Measurements from ENCODE around the gene THRB.

The THRB gene

DNA sequence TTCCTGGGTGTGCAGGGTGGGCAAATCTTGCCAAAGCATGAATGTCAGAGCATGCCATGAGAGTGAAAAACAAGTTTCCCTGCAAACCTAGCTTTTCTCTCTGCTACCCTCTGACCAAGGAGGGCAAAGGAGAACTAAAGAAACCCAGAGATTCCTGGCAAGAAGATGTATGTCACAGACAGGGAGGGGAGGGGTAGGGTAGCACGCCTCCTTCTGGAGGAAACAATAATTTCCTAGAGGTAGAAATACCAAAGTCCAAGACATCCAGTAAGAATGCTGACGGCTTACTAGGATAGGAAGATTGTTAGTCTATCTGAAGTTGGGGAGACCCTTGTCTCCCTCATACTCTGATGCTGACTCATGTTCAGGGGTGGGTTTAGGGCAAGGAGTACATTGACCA is 345.6 kb downstream of the THRB start:
- Histone ChIP-seq H3K36me3 (ENCODE audit: control insufficient read depth, insufficient read depth, low read length) (no peaks in the 10 kb centered on the region), H3K4me2 (ENCODE audit: low read length) (no peak overlapping the region), H3K4me1 (no peaks in the 10 kb centered on the region), H3K27me3 (ENCODE audit: control insufficient read depth, insufficient read depth, low read length) (no peaks in the 10 kb centered on the region), H3K27ac (no peak overlapping the region), H3K9me3 (ENCODE audit: control insufficient read depth, low read length) (no peaks in the 10 kb centered on the region), H3K9ac (no peak overlapping the region), H3K4me3 (ENCODE audit: low read depth, low read length) (no peak overlapping the region), H3K79me2 (no peaks in the 10 kb centered on the region), H2AFZ (no peak overlapping the region)
- TF ChIP-seq, protein P1, sequence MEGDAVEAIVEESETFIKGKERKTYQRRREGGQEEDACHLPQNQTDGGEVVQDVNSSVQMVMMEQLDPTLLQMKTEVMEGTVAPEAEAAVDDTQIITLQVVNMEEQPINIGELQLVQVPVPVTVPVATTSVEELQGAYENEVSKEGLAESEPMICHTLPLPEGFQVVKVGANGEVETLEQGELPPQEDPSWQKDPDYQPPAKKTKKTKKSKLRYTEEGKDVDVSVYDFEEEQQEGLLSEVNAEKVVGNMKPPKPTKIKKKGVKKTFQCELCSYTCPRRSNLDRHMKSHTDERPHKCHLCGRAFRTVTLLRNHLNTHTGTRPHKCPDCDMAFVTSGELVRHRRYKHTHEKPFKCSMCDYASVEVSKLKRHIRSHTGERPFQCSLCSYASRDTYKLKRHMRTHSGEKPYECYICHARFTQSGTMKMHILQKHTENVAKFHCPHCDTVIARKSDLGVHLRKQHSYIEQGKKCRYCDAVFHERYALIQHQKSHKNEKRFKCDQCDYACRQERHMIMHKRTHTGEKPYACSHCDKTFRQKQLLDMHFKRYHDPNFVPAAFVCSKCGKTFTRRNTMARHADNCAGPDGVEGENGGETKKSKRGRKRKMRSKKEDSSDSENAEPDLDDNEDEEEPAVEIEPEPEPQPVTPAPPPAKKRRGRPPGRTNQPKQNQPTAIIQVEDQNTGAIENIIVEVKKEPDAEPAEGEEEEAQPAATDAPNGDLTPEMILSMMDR (IDR thresholded peaks at IDR 0.05) = no peak

DNA sequence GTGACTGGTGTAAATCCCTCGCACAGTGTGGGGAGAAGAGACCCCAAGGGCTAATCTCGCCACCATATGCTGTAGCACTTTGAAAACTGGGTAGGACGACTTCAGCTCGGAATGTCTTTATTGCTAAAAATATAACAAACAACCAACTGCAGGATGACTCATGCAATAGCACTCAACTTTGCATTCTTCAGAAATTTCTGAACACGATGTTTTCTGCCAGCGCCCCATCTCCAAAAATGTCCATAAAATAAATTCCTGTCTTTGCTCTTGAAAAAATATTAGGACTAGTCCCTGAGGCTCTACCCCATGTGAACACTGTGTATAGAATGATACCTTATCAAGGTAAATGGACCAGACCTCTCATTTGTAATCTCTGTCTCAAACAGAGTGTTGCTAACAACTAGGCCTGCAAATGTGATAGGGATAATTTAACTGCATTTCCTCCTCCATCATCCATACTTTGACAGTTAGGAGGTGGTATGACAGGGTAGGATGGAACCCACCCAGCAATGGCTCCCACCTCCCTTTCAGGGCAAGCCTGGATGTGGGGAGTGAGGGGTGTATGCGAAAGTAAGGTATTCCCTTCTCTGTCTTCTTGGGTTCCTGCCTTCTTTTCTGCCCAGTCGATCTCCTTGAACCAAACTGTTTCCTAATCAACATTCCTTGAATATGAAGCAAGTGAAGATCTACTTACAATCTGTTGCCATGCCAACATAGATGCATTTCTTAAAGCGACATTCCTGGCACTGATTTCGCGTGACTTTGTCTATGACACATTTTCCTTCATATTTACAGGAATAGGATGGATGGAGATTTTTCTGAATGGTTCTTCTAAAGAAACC is 348.4 kb downstream of the THRB start:
- Histone ChIP-seq H3K4me2 (ENCODE audit: low read length) (no peak overlapping the region), H3K79me2 (no peaks in the 10 kb centered on the region), H3K9ac (no peak overlapping the region), H3K27ac (no peak overlapping the region), H3K36me3 (ENCODE audit: control insufficient read depth, insufficient read depth, low read length) (no peaks in the 10 kb centered on the region), H2AFZ (no peak overlapping the region), H3K9me3 (ENCODE audit: control insufficient read depth, low read length) (no peaks in the 10 kb centered on the region), H3K4me1 (no peaks in the 10 kb centered on the region), H3K4me3 (ENCODE audit: low read depth, low read length) (no peak overlapping the region), H3K27me3 (ENCODE audit: control insufficient read depth, insufficient read depth, low read length) (no peaks in the 10 kb centered on the region)
- TF ChIP-seq, protein P1 (IDR thresholded peaks at IDR 0.05) = no peak

DNA sequence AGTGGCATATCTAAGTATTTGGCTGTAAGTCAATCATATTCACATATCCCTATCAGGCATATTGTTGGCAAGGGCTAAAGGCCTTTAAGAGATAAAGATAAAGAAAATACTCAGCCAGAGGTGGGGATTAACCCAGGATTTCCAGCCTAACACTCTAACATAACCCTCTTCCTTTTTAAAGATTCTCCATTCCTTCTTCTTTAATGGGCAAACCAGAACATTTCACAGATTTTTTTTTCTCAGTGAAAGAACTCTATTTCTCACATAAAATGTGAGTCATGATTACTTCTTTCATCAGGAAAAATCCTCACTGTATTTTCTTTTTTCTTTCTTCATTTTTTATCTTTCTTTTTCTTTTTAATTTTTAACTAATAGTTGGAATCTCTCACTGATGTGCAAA is 349.2 kb downstream of the THRB start:
- no peak overlapping the region for H3K4me3 ChIP-seq (ENCODE audit: low read depth, low read length)
- H3K27me3 ChIP-seq (ENCODE audit: control insufficient read depth, insufficient read depth, low read length) = no peaks in the 10 kb centered on the region
- no peaks in the 10 kb centered on the region for H3K4me1 ChIP-seq
- TF ChIP-seq, protein P1 (IDR thresholded peaks at IDR 0.05) = no peak
- no peak overlapping the region for H2AFZ ChIP-seq
- no peaks in the 10 kb centered on the region for H3K9me3 ChIP-seq (ENCODE audit: control insufficient read depth, low read length)
- no peak overlapping the region for H3K9ac ChIP-seq
- no peaks in the 10 kb centered on the region for H3K79me2 ChIP-seq
- no peak overlapping the region for H3K27ac ChIP-seq
- H3K36me3 ChIP-seq (ENCODE audit: control insufficient read depth, insufficient read depth, low read length) = no peaks in the 10 kb centered on the region
- H3K4me2 ChIP-seq (ENCODE audit: low read length) = no peak overlapping the region

DNA sequence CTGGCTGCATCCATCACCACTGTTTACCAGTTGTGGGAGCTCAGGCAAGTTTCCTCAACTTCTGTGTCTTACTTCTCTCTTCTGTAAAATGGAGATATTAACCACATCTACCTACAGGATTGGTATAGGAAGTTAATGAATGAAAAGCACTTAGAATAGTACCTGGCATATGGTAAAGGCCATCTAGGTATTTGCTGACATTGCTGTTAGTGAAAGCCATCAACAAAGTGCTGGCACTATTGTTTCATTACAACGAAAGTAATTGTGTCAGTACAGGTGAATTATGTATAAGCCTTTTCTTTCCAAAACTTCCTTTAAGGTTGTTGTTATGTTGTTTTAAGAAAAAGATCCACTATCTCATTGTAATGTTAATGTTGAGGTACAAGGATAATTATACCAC is 352.5 kb downstream of the THRB start:
- no peak overlapping the region for H3K9ac ChIP-seq
- no peak overlapping the region for H3K4me3 ChIP-seq (ENCODE audit: low read depth, low read length)
- H3K36me3 ChIP-seq (ENCODE audit: control insufficient read depth, insufficient read depth, low read length) = no peaks in the 10 kb centered on the region
- no peak overlapping the region for H2AFZ ChIP-seq
- H3K4me1 ChIP-seq = peaks cover 5% of the 10 kb centered on the region
- TF ChIP-seq, protein P1 (IDR thresholded peaks at IDR 0.05) = no peak
- no peaks in the 10 kb centered on the region for H3K9me3 ChIP-seq (ENCODE audit: control insufficient read depth, low read length)
- H3K4me2 ChIP-seq (ENCODE audit: low read length) = no peak overlapping the region
- H3K27me3 ChIP-seq (ENCODE audit: control insufficient read depth, insufficient read depth, low read length) = no peaks in the 10 kb centered on the region
- no peak overlapping the region for H3K27ac ChIP-seq
- H3K79me2 ChIP-seq = no peaks in the 10 kb centered on the region

DNA sequence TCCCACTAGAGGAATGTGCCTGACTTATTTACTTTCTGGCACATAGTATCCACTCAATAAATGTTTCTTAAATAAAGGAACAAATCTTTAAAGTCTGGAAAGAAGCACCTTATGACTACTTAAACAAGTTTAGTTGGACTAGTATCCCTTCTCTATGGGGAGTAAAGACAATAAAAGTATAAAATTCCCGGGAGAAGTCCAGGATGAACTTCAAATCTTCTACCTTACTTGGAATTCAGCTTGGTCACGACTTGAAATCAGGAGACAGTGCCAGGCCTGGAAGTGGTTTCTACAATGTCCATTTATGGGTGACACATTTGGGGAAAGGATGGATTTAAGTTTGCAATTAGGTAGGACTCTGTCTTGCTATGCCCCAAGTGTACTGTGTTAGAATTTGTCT is 353.1 kb downstream of the THRB start:
- Histone ChIP-seq H3K27ac (no peak overlapping the region), H3K4me3 (ENCODE audit: low read depth, low read length) (no peak overlapping the region), H3K4me2 (ENCODE audit: low read length) (no peak overlapping the region), H3K27me3 (ENCODE audit: control insufficient read depth, insufficient read depth, low read length) (no peaks in the 10 kb centered on the region), H3K9ac (no peak overlapping the region), H3K79me2 (no peaks in the 10 kb centered on the region), H3K4me1 (peaks cover 5% of the 10 kb centered on the region), H2AFZ (no peak overlapping the region), H3K9me3 (ENCODE audit: control insufficient read depth, low read length) (no peaks in the 10 kb centered on the region), H3K36me3 (ENCODE audit: control insufficient read depth, insufficient read depth, low read length) (no peaks in the 10 kb centered on the region)
- TF ChIP-seq, protein P1 (IDR thresholded peaks at IDR 0.05) = no peak
